Middle frontal gyrus (tissue), 1 donor: ENCODE data around the gene XPO4.

Experiments used
- DNase-seq: peaks from one replicate; pipeline ENCODE4 v3.0.0-alpha.2; 2015; ENCODE audit warnings: low spot score; ENCODE audit errors: extremely low spot score

The XPO4 gene

DNA sequence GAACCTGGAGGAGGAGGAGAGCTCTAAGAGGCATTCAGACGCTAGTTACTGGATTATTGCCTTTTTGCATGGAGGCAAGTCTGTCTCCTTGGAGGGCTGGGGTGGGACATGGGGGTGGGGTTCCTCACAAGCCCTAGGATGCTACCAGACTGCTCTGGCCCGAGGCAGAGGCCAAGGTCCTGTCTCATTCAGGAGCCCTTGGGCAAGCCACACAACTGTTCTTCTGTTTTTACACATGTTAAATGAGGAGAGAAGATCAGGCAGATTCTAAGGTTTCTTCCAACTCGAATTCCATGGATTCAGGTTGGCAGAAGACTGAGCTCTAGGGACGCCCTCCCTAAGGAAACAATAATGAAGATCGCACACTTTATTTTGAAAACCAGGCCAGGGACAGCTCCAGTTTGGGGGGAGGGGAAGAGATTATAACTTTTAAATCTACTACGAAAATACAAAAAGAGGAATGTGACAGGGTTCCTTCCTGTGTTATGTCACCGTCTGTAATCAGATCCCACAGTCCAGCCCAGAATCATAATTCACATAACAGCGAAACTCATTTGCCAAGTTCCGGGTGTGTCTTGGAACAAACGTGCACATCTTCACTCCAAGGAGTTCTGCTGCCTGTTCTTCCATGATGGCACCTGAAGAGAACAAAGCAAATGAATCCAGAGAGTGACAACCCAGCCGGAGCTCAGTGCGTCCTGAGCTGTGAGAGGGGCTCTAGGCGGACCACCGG lies 173.8 kb downstream of the XPO4 start:
- DNase-seq: no peak

DNA sequence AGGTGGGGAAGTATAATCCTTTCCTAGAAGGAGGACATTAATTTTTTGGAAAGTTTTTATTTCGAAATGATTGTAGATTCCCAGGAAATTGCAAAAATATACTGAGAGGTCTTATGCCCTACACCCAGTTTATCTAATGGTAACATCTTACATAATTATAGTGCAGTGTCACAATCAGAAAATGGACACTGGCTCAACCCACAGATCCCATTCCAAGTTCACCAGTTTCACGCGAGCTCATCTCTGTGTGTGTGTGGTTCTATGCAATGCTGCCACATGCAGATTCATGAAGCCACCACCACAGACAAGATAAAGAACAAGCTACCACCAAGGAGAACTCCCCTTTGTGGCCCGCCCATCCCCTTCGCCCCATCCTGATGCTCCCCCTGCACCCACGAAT lies 174.7 kb downstream of the XPO4 start:
- DNase-seq: no peak
